Glutamatergic neuron (in vitro differentiated cells): Measurements from ENCODE around the gene TPD52L2. TPM values are rescaled to one million over a fixed set of nuclear protein-coding genes. Genes with fewer than 3 reads are reported as not detected.

ENCODE experiments used
- DNase-seq: peaks from one replicate; pipeline ENCODE4 v3.0.0; 2022
- H3K27ac Mint-ChIP-seq: one replicate; pipeline ENCODE4 v1.8.0; 2020; ENCODE audit warnings: mild to moderate bottlenecking, mixed read lengths, inconsistent platforms; ENCODE audit not compliant: unreplicated experiment
- H3K27me3 Mint-ChIP-seq: one replicate; pipeline ENCODE4 v1.8.0; 2020; ENCODE audit warnings: mild to moderate bottlenecking, moderate library complexity, mixed read lengths, inconsistent platforms; ENCODE audit not compliant: unreplicated experiment
- H3K36me3 Mint-ChIP-seq: one replicate; pipeline ENCODE4 v1.8.0; 2020; ENCODE audit warnings: mild to moderate bottlenecking, mixed read lengths, inconsistent platforms; ENCODE audit not compliant: unreplicated experiment
- H3K4me1 Mint-ChIP-seq: one replicate; pipeline ENCODE4 v1.8.0; 2020; ENCODE audit warnings: mild to moderate bottlenecking, low read depth, mixed read lengths, inconsistent platforms; ENCODE audit not compliant: unreplicated experiment
- H3K4me3 Mint-ChIP-seq: one replicate; pipeline ENCODE4 v1.8.0; 2020; ENCODE audit warnings: mild to moderate bottlenecking, mixed read lengths, inconsistent platforms; ENCODE audit not compliant: unreplicated experiment
- H3K9me3 Mint-ChIP-seq: one replicate; pipeline ENCODE4 v1.8.0; 2020; ENCODE audit warnings: mild to moderate bottlenecking, moderate library complexity, mixed read lengths, inconsistent platforms; ENCODE audit not compliant: unreplicated experiment
- total RNA-seq: library from RNA; stranded (reverse); fragmentation: NEBNext Ultra II Directional; extraction: Animal tissue kit (Norgen Biotek cat#: 25700); gene quantifications from one replicate; pipeline ENCODE4 v1.2.1, GENCODE V29; 2021; ENCODE audit not compliant: unreplicated experiment
- TF ChIP-seq, protein P1 (sequence below): fragments of 200-600 bp; sonication (generic); IDR thresholded peaks from one replicate; pipeline ENCODE4 v1.5.0; 2021; ENCODE audit not compliant: partially characterized antibody, unreplicated experiment

TPD52L2 gene
- total RNA-seq, 1 donor from 2014 or later: 109 TPM

DNA sequence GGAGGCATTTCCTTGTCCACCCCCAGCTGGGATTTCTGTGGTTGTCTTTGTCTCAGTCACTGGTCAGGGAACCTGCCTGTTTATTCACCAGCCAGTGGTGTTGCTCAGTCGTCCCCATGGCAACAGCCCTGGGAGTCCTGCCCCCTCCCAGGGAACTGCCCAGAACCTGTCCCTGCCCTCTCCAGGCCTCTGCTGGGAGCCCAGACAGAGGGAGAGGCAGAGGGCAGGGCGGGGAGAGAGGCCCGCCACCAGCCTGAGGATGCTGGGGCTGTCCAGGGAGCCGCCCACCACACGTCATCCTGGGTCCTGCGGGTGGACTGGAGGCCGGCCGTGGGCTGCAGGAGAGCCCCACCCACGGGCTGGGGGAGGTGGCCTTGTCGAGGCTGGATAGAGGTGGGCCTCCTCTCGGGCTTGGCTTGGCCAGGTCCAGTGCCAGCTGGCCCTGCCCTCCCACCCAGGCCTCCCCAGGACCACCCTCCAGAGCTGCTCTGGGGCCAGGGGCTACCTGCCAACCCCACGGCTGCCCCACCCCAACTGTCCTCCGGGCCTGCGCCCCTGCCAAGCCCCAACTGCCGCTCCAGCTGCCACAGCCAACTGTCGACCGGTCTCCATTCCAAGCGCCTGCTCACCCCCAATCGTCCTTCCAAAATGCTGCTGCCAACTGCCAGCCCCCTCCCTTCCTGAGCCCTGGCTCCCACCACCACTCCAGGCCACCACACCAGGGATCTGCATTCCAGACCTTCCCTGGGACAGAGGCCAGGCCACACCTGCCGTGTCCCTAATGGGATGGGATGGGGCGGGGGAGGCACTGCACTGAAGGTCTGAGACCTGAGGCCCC is 29.8 kb upstream of the TPD52L2 start:
- TF ChIP-seq, protein P1, sequence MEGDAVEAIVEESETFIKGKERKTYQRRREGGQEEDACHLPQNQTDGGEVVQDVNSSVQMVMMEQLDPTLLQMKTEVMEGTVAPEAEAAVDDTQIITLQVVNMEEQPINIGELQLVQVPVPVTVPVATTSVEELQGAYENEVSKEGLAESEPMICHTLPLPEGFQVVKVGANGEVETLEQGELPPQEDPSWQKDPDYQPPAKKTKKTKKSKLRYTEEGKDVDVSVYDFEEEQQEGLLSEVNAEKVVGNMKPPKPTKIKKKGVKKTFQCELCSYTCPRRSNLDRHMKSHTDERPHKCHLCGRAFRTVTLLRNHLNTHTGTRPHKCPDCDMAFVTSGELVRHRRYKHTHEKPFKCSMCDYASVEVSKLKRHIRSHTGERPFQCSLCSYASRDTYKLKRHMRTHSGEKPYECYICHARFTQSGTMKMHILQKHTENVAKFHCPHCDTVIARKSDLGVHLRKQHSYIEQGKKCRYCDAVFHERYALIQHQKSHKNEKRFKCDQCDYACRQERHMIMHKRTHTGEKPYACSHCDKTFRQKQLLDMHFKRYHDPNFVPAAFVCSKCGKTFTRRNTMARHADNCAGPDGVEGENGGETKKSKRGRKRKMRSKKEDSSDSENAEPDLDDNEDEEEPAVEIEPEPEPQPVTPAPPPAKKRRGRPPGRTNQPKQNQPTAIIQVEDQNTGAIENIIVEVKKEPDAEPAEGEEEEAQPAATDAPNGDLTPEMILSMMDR: no peak
- Mint-ChIP-seq H3K36me3 (no peaks in the 10 kb centered on the region), H3K27ac (peak overlapping the region; percentile 91), H3K4me1 (peaks cover 14% of the 10 kb centered on the region), H3K9me3 (peaks cover 9% of the 10 kb centered on the region), H3K4me3 (peak overlapping the region; percentile 75), H3K27me3 (peaks cover 6% of the 10 kb centered on the region)
- DNase-seq: peak; percentile 94

GRCh38 chr20:63836458-63837344 is 28.4 kb upstream of the TPD52L2 start:
- TF ChIP-seq, protein P1: no peak
- Mint-ChIP-seq H3K9me3 (peaks cover 9% of the 10 kb centered on the region), H3K4me1 (peaks cover 16% of the 10 kb centered on the region), H3K4me3 (no peak overlapping the region), H3K36me3 (no peaks in the 10 kb centered on the region), H3K27ac (peak overlapping the region; percentile 77), H3K27me3 (peaks cover 6% of the 10 kb centered on the region)
- peak; percentile 72 for DNase-seq

DNA sequence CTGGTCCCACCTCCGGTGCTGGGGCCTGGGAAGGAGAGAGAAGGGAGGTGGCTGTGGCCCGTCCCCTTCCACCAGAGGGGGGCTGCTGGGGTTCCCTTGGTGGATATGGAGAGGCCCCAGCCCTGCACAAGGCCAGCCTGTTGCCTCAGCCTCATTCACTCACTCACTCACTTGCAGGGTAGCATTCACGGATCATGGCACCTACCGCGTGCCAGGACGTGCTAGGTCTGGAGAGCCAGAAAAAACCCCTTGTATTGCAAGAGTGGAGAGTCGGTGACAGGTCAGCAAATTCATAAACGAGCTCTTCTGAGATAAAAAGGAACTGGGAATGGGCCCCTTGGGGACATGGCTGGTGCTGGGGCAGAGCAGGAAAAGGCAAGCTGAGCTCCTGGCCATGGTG is 27.6 kb upstream of the TPD52L2 start:
- TF ChIP-seq, protein P1: no peak
- peaks cover 8% of the 10 kb centered on the region for H3K27me3 Mint-ChIP-seq
- no peak for DNase-seq
- H3K4me3 Mint-ChIP-seq: no peak overlapping the region
- no peaks in the 10 kb centered on the region for H3K36me3 Mint-ChIP-seq
- peaks cover 16% of the 10 kb centered on the region for H3K4me1 Mint-ChIP-seq
- peaks cover 12% of the 10 kb centered on the region for H3K9me3 Mint-ChIP-seq
- H3K27ac Mint-ChIP-seq: peak overlapping the region; percentile 43

- H3K27me3 Mint-ChIP-seq: peaks cover 10% of the 10 kb centered on the region
- H3K4me1 Mint-ChIP-seq: peaks cover 10% of the 10 kb centered on the region
- no peak overlapping the region for H3K27ac Mint-ChIP-seq
- H3K36me3 Mint-ChIP-seq: no peaks in the 10 kb centered on the region
- H3K9me3 Mint-ChIP-seq: peaks cover 4% of the 10 kb centered on the region
- TF ChIP-seq, protein P1: no peak
- no peak for DNase-seq
- H3K4me3 Mint-ChIP-seq: no peak overlapping the region
Measured at GRCh38 chr20:63839620-63840019, 25.4 kb upstream of the TPD52L2 start.
